K562 (cell line): ENCODE results near the gene GLT8D2. TPM values are rescaled to one million over a fixed set of nuclear protein-coding genes. Genes with fewer than 3 reads are reported as not detected.

Source experiments
- ATAC-seq: fragments of 200-7000 bp; cut with Tn5 transposase; 3 replicates; pipeline ENCODE4 v1.9.1; 2020; ENCODE audit warnings: moderate library complexity
- BruUV-seq: library from RNA; stranded (reverse); fragments of 400-500 nt; replicated peaks from 2 replicates; lab custom pipeline; 2021; lab: Mats Ljungman, UMichigan
- CTCF ChIA-PET: fragments of 300-600 bp; formaldehyde crosslinking; extraction: SDS; loops from one replicate; lab custom pipeline; 2021; ENCODE audit warnings: low intra/inter-chr PET ratio; lab: Yijun Ruan, JAX
- POLR2A ChIA-PET: fragments of 300-600, 350-650 bp; sonication (Branson Sonifier 250); formaldehyde crosslinking; extraction: SDS; loops from one replicate; lab custom pipeline; 2021; ENCODE audit warnings: antibody characterized with exemption, inconsistent platforms; lab: Yijun Ruan, JAX
- DNase-seq, 4 experiments: peaks; one replicate each; pipeline versions ENCODE4 v3.0.0 to v3.0.0-alpha.2; 2011 to 2018; ENCODE audit warnings: low spot score in 3 of 4, mixed read lengths in 3 of 4; ENCODE audit errors: extremely low read depth in 1 of 4
- FAIRE-seq: peaks from 2 replicates; lab custom pipeline; 2011; peaks lifted over from hg19 to GRCh38; lab: Jason Lieb, UNC
- H2AFZ ChIP-seq: 2 replicates; pipeline ENCODE4 v1.6.0; 2011; ENCODE audit warnings: low read depth, low read length, control low read depth, inconsistent platforms
- H3K27ac ChIP-seq: fragments of 200-600 bp; 3 replicates; pipeline ENCODE4 v1.8.0; 2011; ENCODE audit warnings: low read depth, mild to moderate bottlenecking, control low read depth, inconsistent platforms, low read length, moderate library complexity, mixed read lengths; ENCODE audit errors: extremely low read depth
- H3K27me3 ChIP-seq, 2 experiments: fragments of 300-600 bp in 1 of 2; 2 replicates in 1 of 2; 3 replicates in 1 of 2; pipeline versions ENCODE4 v1.6.0 to v1.8.0; 2011; ENCODE audit warnings: inconsistent platforms in 2 of 2, low read length in 2 of 2, mild to moderate bottlenecking in 1 of 2, mixed read lengths in 1 of 2, moderate library complexity in 1 of 2; ENCODE audit not compliant: control insufficient read depth in 2 of 2, insufficient read depth in 2 of 2
- H3K36me3 ChIP-seq: fragments of 300-600 bp; 3 replicates; pipeline ENCODE4 v1.8.0; 2011; ENCODE audit warnings: mild to moderate bottlenecking, low read length, inconsistent platforms; ENCODE audit not compliant: control insufficient read depth, insufficient read depth
- H3K4me1 ChIP-seq, 2 experiments: fragments of 200-600 bp in 1 of 2; replicated peaks in 1 of 2; 2 replicates in 1 of 2; 3 replicates in 1 of 2; pipeline versions ENCODE4 v1.5.1 to v1.8.0; 2011; ENCODE audit warnings: inconsistent platforms in 2 of 2, low read length in 2 of 2, mild to moderate bottlenecking in 1 of 2, mixed read lengths in 1 of 2, moderate library complexity in 1 of 2; ENCODE audit not compliant: control insufficient read depth in 2 of 2, insufficient read depth in 2 of 2
- H3K4me2 ChIP-seq: 2 replicates; pipeline ENCODE4 v1.6.1; 2011; ENCODE audit warnings: low read length, control low read depth, inconsistent platforms, mixed read lengths; ENCODE audit not compliant: insufficient read depth
- H3K4me3 ChIP-seq: fragments of 200-600 bp; sonication (generic), shearing (Covaris generic); 2 replicates; pipeline ENCODE4 v1.5.1; 2016; ENCODE audit warnings: control low read depth, inconsistent platforms
- H3K79me2 ChIP-seq: fragments of 200-600 bp; 3 replicates; pipeline ENCODE4 v1.8.0; 2011; ENCODE audit warnings: low read length, inconsistent platforms; ENCODE audit not compliant: control insufficient read depth, insufficient read depth
- H3K9ac ChIP-seq, 2 experiments: 2 replicates each; pipeline versions ENCODE4 v1.6.0 to v1.6.1; 2011; ENCODE audit warnings: low read depth in 2 of 2, low read length in 2 of 2, control low read depth in 1 of 2, inconsistent platforms in 1 of 2, mild to moderate bottlenecking in 1 of 2, mixed read lengths in 1 of 2; ENCODE audit not compliant: insufficient read depth in 1 of 2
- H3K9me1 ChIP-seq: one replicate; pipeline ENCODE4 v1.6.0; 2011; ENCODE audit warnings: inconsistent platforms, mild to moderate bottlenecking, low read length, moderate library complexity; ENCODE audit not compliant: control insufficient read depth, insufficient read depth
- H3K9me3 ChIP-seq: replicated peaks from 2 replicates; pipeline ENCODE4 v1.5.1; 2011; ENCODE audit warnings: low read depth, low read length, inconsistent platforms; ENCODE audit not compliant: control insufficient read depth, insufficient read depth
- H4K20me1 ChIP-seq: replicated peaks from 2 replicates; pipeline ENCODE4 v1.6.1; 2011; ENCODE audit warnings: low read length, inconsistent platforms, mixed read lengths; ENCODE audit not compliant: control insufficient read depth, insufficient read depth
- EHMT2 ChIP-seq: fragments of 450-650 bp; IDR thresholded peaks from 2 replicates; pipeline ENCODE4 v1.6.1; 2018; ENCODE audit warnings: antibody characterized with exemption
- ESRRB ChIP-seq: fragments of 250-450 bp; sonication (Bioruptor Pico); IDR thresholded peaks from 2 replicates; pipeline ENCODE4 v1.5.0; 2020; ENCODE audit warnings: mild to moderate bottlenecking, moderate library complexity, borderline replicate concordance
- RBM22 ChIP-seq: fragments of 200-400 bp; formaldehyde crosslinking; IDR thresholded peaks from 2 replicates; pipeline ENCODE4 v1.6.1; 2018; ENCODE audit warnings: low read length, low read depth; ENCODE audit not compliant: poor library complexity, severe bottlenecking
- RFX1 ChIP-seq: fragments of 450-650 bp; IDR thresholded peaks from 2 replicates; pipeline ENCODE4 v1.6.1; 2016; ENCODE audit warnings: mild to moderate bottlenecking, moderate library complexity
- ZNF274 ChIP-seq: IDR thresholded peaks from 2 replicates; pipeline ENCODE4 v1.6.1; 2011; ENCODE audit warnings: low read depth, mild to moderate bottlenecking, low read length, moderate library complexity, borderline replicate concordance
- ZNF282 ChIP-seq: sonication (generic); formaldehyde crosslinking; IDR thresholded peaks from 2 replicates; pipeline ENCODE4 v1.8.1; 2023; ENCODE audit warnings: missing genetic modification reagents
- WGBS: fragments of 100-300 bp; shearing (Covaris generic); methylation state at CpG from one replicate; pipeline ENCODE4 v1.1.6; 2016; ENCODE audit warnings: low coverage, mixed read lengths; ENCODE audit not compliant: insufficient coverage; ENCODE audit errors: missing lambda C conversion rate; 5-methylcytosine and 5-hydroxymethylcytosine counted together
- in situ Hi-C: fragments of 300-500 bp; cut with MboI; formaldehyde crosslinking; loops from 4 replicates; pipeline ENCODE4 v1.15.0; 2018; ENCODE audit warnings: inconsistent platforms, mixed read lengths
- intact Hi-C: fragments of 100-400 bp; cut with micrococcal nuclease; formaldehyde crosslinking; loops from 2 replicates; pipeline ENCODE4 v1.14.2; 2022
- polyA plus RNA-seq, 8 experiments: library from polyadenylated mRNA; depleted of rRNA in 4 of 8; stranded (reverse) in 5 of 8; unstranded in 3 of 8; fragments of >200 nt; fragmentation: Nextera tagmentation in 2 of 8; fragmentation: Illumina TruSeq in 1 of 8; extraction: Ambion mirVana in 2 of 8; extraction: Trizol in 1 of 8; gene quantifications; 2 replicates each; pipeline versions ENCODE4 v1.2.1 to v1.2.3, GENCODE V29; 2011 to 2014; ENCODE audit warnings: inconsistent platforms in 1 of 8, missing spikeins in 1 of 8
- total RNA-seq, 7 experiments: library from RNA; depleted of rRNA in 6 of 7; stranded (reverse); fragments of >200 nt in 6 of 7; fragmentation: Illumina TruSeq in 2 of 7; extraction: Trizol in 2 of 7; gene quantifications; 2 replicates each; pipeline versions ENCODE4 v1.2.1 to v1.2.3, GENCODE V29; 2011 to 2021; ENCODE audit warnings: low replicate concordance in 1 of 7
- TF ChIP-seq, protein P1 (sequence below): fragments of 450-650 bp; IDR thresholded peaks from 2 replicates; pipeline ENCODE4 v1.6.1; 2018; ENCODE audit warnings: mild to moderate bottlenecking, low read depth; ENCODE audit not compliant: partially characterized antibody
- TF ChIP-seq, protein P2 (sequence below), 2 experiments: fragments of 450-650 bp; formaldehyde crosslinking in 1 of 2; IDR thresholded peaks; 2 replicates each; pipeline versions ENCODE4 v1.4.0 to v1.6.1; 2014 to 2020; ENCODE audit warnings: mild to moderate bottlenecking in 2 of 2, borderline replicate concordance in 1 of 2, low read depth in 1 of 2
- TF ChIP-seq, protein P3 (sequence below): fragments of 250-450 bp; sonication (Bioruptor Pico); IDR thresholded peaks from 2 replicates; pipeline ENCODE4 v1.5.0; 2021; ENCODE audit warnings: mild to moderate bottlenecking, borderline replicate concordance

GLT8D2 gene
- total and polyA plus RNA-seq, 9 of the 15 experiments (the other 6 are each of a cell fraction or from before 2014, with no cell fraction given) = 0.18 to 0.27 (median 0.18) TPM; not detected in 6

DNA sequence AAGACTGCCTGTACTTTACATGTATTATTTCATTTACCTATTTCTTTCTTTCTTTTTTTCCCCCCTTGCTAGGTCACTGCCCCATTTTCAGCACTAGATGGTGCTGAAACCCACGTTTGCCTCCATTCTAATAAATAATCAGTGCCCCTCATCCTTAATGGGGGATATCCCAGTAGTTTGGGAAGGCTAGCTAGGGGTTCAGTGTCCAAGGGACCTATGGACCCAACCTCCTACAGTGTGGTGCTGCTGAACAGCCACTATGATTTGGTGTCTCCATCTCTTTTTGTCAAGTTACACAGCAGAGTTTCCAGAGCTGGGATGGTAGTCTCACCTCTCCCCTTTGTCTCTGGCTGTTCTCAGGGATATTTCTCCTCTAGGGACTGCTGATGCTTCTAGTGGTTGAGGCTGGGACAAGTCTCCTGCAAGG, 7.8 kb upstream of the GLT8D2 start:
- peaks cover 13 to 25% of the 10 kb centered on the region in 2 experiments; a peak in 4 of 5 replicates for H3K27me3 ChIP-seq
- H3K4me3 ChIP-seq = no peak overlapping the region
- FAIRE-seq (peak; percentile 37), DNase-seq (peak; percentile 19 to 35 (median 28)), ATAC-seq (peak; percentile 77)
- WGBS = 0% methylated on average over 1 of the region's 1 CpG
- H3K4me2 ChIP-seq = no peak overlapping the region
- no peaks in the 10 kb centered on the region for H3K36me3 ChIP-seq
- H3K79me2 ChIP-seq = no peaks in the 10 kb centered on the region
- no peak overlapping the region for H3K27ac ChIP-seq
- H3K9me3 ChIP-seq = no peaks in the 10 kb centered on the region; the same call in 1 of the 2 replicates
- no peak overlapping the region for H3K9ac ChIP-seq
- no peak overlapping the region for H2AFZ ChIP-seq
- H3K9me1 ChIP-seq = no peaks in the 10 kb centered on the region
- ChIA-PET POLR2A (interaction anchor here (1.0 to 1.9 kb wide), 2 partner anchors 10 to 15 kb away, joined by 3 to 5 read pairs; no protein-coding TSS in a partner anchor), CTCF (interaction anchor here (0.6 to 1.0 kb wide), 2 partner anchors 51 to 59 kb away, joined by 4 to 8 read pairs; no protein-coding TSS in a partner anchor)
- H4K20me1 ChIP-seq = no peaks in the 10 kb centered on the region
- intact Hi-C loops = loop anchor here (1.0 to 10.0 kb wide), 4 partner anchors 52 to 297 kb away; no protein-coding TSS in a partner anchor
- in situ Hi-C loops = no loop called here
- no TSS peak for BruUV-seq
- H3K4me1 ChIP-seq = no peaks in the 10 kb centered on the region
- TF ChIP-seq RBM22 (no peak), RFX1 (no peak), ZNF282 (CRISPR knock-in tag) (no peak), ZNF274 (no peak), ESRRB (CRISPR knock-in tag) (no peak), EHMT2 (no peak)
- TF ChIP-seq, protein P1, sequence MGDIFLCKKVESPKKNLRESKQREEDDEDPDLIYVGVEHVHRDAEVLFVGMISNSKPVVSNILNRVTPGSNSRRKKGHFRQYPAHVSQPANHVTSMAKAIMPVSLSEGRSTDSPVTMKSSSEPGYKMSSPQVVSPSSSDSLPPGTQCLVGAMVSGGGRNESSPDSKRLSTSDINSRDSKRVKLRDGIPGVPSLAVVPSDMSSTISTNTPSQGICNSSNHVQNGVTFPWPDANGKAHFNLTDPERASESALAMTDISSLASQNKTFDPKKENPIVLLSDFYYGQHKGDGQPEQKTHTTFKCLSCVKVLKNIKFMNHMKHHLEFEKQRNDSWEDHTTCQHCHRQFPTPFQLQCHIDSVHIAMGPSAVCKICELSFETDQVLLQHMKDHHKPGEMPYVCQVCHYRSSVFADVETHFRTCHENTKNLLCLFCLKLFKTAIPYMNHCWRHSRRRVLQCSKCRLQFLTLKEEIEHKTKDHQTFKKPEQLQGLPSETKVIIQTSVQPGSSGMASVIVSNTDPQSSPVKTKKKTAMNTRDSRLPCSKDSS = peak; percentile 31
- TF ChIP-seq, protein P2, sequence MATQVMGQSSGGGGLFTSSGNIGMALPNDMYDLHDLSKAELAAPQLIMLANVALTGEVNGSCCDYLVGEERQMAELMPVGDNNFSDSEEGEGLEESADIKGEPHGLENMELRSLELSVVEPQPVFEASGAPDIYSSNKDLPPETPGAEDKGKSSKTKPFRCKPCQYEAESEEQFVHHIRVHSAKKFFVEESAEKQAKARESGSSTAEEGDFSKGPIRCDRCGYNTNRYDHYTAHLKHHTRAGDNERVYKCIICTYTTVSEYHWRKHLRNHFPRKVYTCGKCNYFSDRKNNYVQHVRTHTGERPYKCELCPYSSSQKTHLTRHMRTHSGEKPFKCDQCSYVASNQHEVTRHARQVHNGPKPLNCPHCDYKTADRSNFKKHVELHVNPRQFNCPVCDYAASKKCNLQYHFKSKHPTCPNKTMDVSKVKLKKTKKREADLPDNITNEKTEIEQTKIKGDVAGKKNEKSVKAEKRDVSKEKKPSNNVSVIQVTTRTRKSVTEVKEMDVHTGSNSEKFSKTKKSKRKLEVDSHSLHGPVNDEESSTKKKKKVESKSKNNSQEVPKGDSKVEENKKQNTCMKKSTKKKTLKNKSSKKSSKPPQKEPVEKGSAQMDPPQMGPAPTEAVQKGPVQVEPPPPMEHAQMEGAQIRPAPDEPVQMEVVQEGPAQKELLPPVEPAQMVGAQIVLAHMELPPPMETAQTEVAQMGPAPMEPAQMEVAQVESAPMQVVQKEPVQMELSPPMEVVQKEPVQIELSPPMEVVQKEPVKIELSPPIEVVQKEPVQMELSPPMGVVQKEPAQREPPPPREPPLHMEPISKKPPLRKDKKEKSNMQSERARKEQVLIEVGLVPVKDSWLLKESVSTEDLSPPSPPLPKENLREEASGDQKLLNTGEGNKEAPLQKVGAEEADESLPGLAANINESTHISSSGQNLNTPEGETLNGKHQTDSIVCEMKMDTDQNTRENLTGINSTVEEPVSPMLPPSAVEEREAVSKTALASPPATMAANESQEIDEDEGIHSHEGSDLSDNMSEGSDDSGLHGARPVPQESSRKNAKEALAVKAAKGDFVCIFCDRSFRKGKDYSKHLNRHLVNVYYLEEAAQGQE (IDR thresholded peaks at IDR 0.05; ENCODE audit: borderline replicate concordance) = peak; percentile 58; the same call in 1 of the 2 replicates
- TF ChIP-seq, protein P2 (CRISPR knock-in tag; IDR thresholded peaks at IDR 0.05; ENCODE audit: low read depth) = no peak
- TF ChIP-seq, protein P3, sequence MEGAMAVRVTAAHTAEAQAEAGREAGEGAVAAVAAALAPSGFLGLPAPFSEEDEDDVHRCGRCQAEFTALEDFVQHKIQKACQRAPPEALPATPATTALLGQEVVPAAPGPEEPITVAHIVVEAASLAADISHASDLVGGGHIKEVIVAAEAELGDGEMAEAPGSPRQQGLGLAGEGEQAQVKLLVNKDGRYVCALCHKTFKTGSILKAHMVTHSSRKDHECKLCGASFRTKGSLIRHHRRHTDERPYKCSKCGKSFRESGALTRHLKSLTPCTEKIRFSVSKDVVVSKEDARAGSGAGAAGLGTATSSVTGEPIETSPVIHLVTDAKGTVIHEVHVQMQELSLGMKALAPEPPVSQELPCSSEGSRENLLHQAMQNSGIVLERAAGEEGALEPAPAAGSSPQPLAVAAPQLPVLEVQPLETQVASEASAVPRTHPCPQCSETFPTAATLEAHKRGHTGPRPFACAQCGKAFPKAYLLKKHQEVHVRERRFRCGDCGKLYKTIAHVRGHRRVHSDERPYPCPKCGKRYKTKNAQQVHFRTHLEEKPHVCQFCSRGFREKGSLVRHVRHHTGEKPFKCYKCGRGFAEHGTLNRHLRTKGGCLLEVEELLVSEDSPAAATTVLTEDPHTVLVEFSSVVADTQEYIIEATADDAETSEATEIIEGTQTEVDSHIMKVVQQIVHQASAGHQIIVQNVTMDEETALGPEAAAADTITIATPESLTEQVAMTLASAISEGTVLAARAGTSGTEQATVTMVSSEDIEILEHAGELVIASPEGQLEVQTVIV (CRISPR knock-in tag) = no peak
